Fibroblast of skin of left quadriceps (primary cell): ENCODE results near the gene AP3M1.
"Not testable (repeated sequence)": the region's sequence is repeated elsewhere in the genome, so short reads cannot be mapped to it uniquely, and the experiment has no call there.

ENCODE experiments used
- DNase-seq, 2 experiments: peaks; one replicate each; pipeline ENCODE4 v3.0.0-alpha.2; 2013; ENCODE audit warnings: low read depth in 2 of 2

Gene AP3M1

GRCh38 chr10:74163319-74164068 lies 12.9 kb upstream of the AP3M1 start:
- DNase-seq, result no peak

GRCh38 chr10:74160013-74160412 lies 9.4 kb upstream of the AP3M1 start:
- DNase-seq, result no peak

GRCh38 chr10:74156919-74157289 lies 6.3 kb upstream of the AP3M1 start:
- no peak for DNase-seq

GRCh38 chr10:74153676-74154075 lies 3.0 kb upstream of the AP3M1 start:
- DNase-seq, result no peak

GRCh38 chr10:74153123-74153522 lies 2.5 kb upstream of the AP3M1 start:
- peak in 1 of 2 experiments; percentile 28 for DNase-seq

- no peak for DNase-seq
Observed at GRCh38 chr10:74151879-74152722, 1.5 kb upstream of the AP3M1 start.

GRCh38 chr10:74150990-74151878 lies 606 bp upstream of the AP3M1 start, which contains the start of gene ADK:
Gene ADK, plus strand, starts transcription at chr10:74151221. Its CDS starts 58 bp downstream, at chr10:74151279.
- DNase-seq, result peak; percentile 97

- DNase-seq, result not testable (repeated sequence)
Observed at GRCh38 chr10:74146980-74147379, 3.6 kb downstream of the AP3M1 start.

GRCh38 chr10:74145133-74145532 lies 5.5 kb downstream of the AP3M1 start:
- peak; percentile 72 to 78 for DNase-seq

GRCh38 chr10:74140553-74140952 lies 10.1 kb downstream of the AP3M1 start:
- DNase-seq, result no peak

- DNase-seq, result no peak
Observed at GRCh38 chr10:74139981-74140380, 10.6 kb downstream of the AP3M1 start.

GRCh38 chr10:74138596-74138995 lies 12.0 kb downstream of the AP3M1 start:
- DNase-seq, result not testable (repeated sequence)

GRCh38 chr10:74137992-74138391 lies 12.6 kb downstream of the AP3M1 start:
- DNase-seq, result no peak

- no peak for DNase-seq
Observed at GRCh38 chr10:74135452-74135851, 15.2 kb downstream of the AP3M1 start.

- DNase-seq, result no peak
Observed at GRCh38 chr10:74133923-74134820, 16.5 kb downstream of the AP3M1 start.

- no peak for DNase-seq
Observed at GRCh38 chr10:74123081-74123480, 27.5 kb downstream of the AP3M1 start.

- DNase-seq, result no peak
Observed at GRCh38 chr10:74122060-74122459, 28.6 kb downstream of the AP3M1 start.

GRCh38 chr10:74121368-74121767 lies 29.3 kb downstream of the AP3M1 start:
- no peak for DNase-seq

- DNase-seq, result no peak
Observed at GRCh38 chr10:74120911-74121310, 29.7 kb downstream of the AP3M1 start.

GRCh38 chr10:74118804-74119203 lies 31.8 kb downstream of the AP3M1 start:
- no peak for DNase-seq

GRCh38 chr10:74117738-74118137 lies 32.9 kb downstream of the AP3M1 start:
- no peak for DNase-seq
